ENCODE data around the gene TPI1. TPM values are rescaled to one million over a fixed set of nuclear protein-coding genes. Genes with fewer than 3 reads are reported as not detected.
"Not testable (repeated sequence)": the region's sequence is repeated elsewhere in the genome, so short reads cannot be mapped to it uniquely, and the experiment has no call there.

Gene TPI1
- total RNA-seq, 2 donors from 2014 or later = 404 to 443 TPM

DNA sequence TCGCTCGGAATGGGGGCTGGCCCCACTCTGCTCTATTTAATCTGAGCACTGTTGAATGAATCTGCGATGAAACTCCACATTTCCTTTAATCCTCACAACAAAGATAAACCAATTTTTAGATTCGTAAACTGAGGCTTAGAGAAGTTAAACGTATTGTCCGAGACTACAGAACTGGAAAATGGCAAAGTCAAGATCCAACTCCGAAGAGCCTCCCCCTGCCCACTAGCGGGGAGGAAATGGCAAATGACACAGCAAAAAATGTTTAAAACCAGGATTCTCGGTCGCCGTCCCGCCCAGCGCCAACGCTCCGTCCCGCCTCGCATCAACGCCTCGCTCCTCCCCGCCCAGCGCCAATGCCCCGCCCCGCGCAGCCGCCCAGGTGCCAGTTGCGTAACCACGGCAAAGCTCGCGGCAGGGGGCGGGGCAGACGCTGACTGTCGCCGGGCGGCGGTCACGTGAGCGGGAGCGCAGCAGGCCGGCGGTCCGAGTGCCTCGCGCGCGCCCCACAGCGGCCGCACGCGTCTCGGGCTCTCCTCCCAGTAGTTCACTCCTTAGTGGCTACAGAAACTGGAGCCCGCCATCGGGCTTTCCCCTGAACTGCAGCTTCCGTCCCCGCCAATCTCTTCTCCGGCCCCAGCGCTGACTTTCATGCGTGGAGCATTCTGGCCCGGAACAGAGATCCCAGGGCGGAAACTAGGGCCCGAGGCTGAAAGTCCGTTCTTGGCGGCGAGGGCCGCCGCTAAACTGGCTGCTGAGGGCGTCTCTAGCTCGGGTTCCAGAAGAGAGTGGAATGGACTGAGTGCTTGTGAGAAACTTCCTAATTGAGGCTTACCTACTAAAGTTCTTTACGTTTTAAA lies 23.7 kb downstream of the TPI1 start:
- intact Hi-C loops (cut with DNase I) = loop anchor here (1.0 kb wide), 1 partner anchor 18 kb away; the partner anchor contains the start of gene SPSB2
- Histone ChIP-seq H3K27me3 (replicated peaks; ENCODE audit: insufficient read depth) (no peaks in the 10 kb centered on the region), H3K36me3 (no peaks in the 10 kb centered on the region), H3K9me3 (no peaks in the 10 kb centered on the region), H3K4me1 (replicated peaks) (no peaks in the 10 kb centered on the region), H3K27ac (peak overlapping the region; percentile 89 to 90), H3K4me3 (peak overlapping the region; percentile 42 to 47)
- WGBS = 1% methylated on average over 66 of the region's 68 CpGs
- TF ChIP-seq POLR2AphosphoS5 (IDR thresholded peaks at IDR 0.05) = peak; percentile 88
- TF ChIP-seq POLR2A (IDR thresholded peaks at IDR 0.05) = peak; percentile 64
- TF ChIP-seq, protein P1, sequence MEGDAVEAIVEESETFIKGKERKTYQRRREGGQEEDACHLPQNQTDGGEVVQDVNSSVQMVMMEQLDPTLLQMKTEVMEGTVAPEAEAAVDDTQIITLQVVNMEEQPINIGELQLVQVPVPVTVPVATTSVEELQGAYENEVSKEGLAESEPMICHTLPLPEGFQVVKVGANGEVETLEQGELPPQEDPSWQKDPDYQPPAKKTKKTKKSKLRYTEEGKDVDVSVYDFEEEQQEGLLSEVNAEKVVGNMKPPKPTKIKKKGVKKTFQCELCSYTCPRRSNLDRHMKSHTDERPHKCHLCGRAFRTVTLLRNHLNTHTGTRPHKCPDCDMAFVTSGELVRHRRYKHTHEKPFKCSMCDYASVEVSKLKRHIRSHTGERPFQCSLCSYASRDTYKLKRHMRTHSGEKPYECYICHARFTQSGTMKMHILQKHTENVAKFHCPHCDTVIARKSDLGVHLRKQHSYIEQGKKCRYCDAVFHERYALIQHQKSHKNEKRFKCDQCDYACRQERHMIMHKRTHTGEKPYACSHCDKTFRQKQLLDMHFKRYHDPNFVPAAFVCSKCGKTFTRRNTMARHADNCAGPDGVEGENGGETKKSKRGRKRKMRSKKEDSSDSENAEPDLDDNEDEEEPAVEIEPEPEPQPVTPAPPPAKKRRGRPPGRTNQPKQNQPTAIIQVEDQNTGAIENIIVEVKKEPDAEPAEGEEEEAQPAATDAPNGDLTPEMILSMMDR (IDR thresholded peaks at IDR 0.05) = peak; percentile 86 to 99 (median 97)
- DNase-seq (ENCODE audit: low spot score) = peak; percentile 97

DNA sequence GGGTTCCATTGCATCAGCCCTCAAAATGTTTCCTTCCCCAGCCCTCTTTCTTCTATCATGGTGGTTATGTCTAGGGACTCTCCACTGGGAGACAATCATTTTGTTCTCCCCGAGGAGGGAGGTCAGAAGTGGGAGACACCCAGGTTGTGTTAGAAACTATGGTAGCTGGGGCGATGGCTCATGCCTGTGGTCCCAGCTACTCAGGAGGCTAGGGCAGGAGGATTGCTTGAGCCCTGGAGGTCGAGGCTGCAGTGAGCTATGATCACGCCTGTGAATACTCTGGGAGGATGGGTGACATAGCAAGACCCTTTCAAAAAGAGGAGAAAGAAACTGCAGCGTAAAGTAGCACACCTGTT lies 24.3 kb downstream of the TPI1 start:
- no peaks in the 10 kb centered on the region for H3K4me1 ChIP-seq (replicated peaks)
- H3K27ac ChIP-seq = peak overlapping the region; percentile 89 to 90
- H3K27me3 ChIP-seq (replicated peaks; ENCODE audit: insufficient read depth) = no peaks in the 10 kb centered on the region
- H3K9me3 ChIP-seq = no peaks in the 10 kb centered on the region
- H3K4me3 ChIP-seq = peak overlapping the region; percentile 42 to 47
- TF ChIP-seq POLR2AphosphoS5 (IDR thresholded peaks at IDR 0.05) = no peak
- TF ChIP-seq, protein P1 (IDR thresholded peaks at IDR 0.05) = no peak
- no peak for TF ChIP-seq POLR2A (IDR thresholded peaks at IDR 0.05)
- intact Hi-C loops (cut with DNase I) = loop anchor here (1.0 kb wide), 1 partner anchor 18 kb away; the partner anchor contains the start of gene SPSB2
- WGBS = 88% methylated on average over 5 of the region's 5 CpGs
- H3K36me3 ChIP-seq = no peaks in the 10 kb centered on the region
- DNase-seq (ENCODE audit: low spot score) = no peak

DNA sequence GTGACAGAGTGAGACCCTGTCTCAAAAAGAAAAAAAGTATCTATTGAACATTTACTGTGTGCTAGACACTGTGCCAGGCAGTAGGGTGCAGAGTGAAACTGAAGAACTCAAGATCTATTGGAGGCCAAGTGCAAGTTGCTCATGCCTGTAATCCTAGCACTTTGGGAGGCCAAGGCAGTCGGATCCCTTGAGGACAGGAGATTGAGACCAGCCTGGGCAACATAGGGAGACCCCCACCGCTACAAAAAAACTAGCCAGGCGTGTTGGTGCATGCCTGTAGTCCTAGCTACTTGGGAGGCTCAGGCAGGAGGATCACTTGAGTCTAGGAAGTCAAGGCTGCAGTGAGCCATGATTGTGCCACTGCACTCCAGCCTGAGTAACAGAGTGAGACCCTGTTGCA lies 25.4 kb downstream of the TPI1 start:
- H3K27ac ChIP-seq; H3K27me3 ChIP-seq (replicated peaks; ENCODE audit: insufficient read depth); H3K4me1 ChIP-seq (replicated peaks); intact Hi-C loops (cut with DNase I); H3K4me3 ChIP-seq; DNase-seq (ENCODE audit: low spot score); H3K36me3 ChIP-seq; H3K9me3 ChIP-seq: not testable (repeated sequence)
- WGBS = 98% methylated on average over 3 of the region's 3 CpGs

DNA sequence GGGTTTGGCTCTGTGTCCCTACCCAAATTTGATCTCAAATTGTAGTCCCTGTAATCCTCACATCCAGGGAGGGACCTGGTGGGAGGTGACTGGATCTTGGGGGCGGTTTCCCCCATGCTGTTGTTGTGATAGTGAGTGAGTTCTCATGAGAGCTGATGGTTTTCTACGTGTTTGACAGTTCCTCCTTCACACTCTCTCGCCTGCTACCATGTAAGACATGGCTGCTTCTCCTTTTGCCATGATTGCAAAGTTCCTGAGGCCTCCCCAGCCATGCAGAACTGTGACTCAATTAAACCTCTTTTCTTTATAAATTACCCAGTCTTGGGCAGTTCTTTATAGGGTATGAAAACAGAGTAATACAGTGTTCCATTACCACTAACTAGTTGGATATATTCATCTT lies 27.0 kb downstream of the TPI1 start:
- TF ChIP-seq POLR2A (IDR thresholded peaks at IDR 0.05) (no peak), POLR2AphosphoS5 (IDR thresholded peaks at IDR 0.05) (no peak)
- TF ChIP-seq, protein P1 (IDR thresholded peaks at IDR 0.05) = no peak
- H3K27ac ChIP-seq = no peak overlapping the region
- DNase-seq (ENCODE audit: low spot score) = no peak
- no peaks in the 10 kb centered on the region for H3K9me3 ChIP-seq
- intact Hi-C loops (cut with DNase I) = no loop called here
- no peaks in the 10 kb centered on the region for H3K27me3 ChIP-seq (replicated peaks; ENCODE audit: insufficient read depth)
- H3K4me1 ChIP-seq (replicated peaks) = no peaks in the 10 kb centered on the region
- WGBS = 84% methylated on average over 3 of the region's 3 CpGs
- H3K36me3 ChIP-seq = no peaks in the 10 kb centered on the region
- no peak overlapping the region for H3K4me3 ChIP-seq

DNA sequence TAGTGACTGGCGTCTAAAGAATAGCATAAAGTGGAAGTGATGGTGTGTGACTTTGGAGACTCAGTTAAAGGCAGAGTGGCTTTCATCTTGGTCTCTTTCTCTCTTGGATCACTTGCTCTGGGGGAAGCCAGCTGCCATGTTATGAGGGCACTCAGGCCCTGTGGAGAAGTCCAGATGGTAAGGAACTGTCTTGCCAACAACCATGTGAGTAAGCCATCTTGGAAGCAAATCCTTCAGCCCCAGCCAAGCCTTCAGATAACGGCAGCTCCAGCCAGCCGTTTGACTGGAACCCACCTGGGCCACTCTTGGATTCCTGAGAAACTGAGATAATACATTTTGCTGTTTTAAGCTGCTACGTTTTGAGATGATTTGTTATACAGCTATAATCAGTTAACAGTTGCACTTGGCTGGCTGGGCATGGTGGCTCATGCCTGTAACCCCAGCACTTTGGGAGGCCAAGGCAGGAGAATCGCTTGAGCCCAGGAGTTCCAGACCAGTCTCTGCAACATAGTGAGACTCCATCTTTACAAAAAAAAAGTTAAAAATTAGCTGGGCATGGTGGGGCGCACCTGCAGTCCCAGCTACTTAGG lies 29.6 kb downstream of the TPI1 start:
- H3K27ac ChIP-seq = no peak overlapping the region
- DNase-seq (ENCODE audit: low spot score) = no peak
- no peaks in the 10 kb centered on the region for H3K4me1 ChIP-seq (replicated peaks)
- H3K36me3 ChIP-seq = no peaks in the 10 kb centered on the region
- TF ChIP-seq POLR2AphosphoS5 (IDR thresholded peaks at IDR 0.05) (no peak), POLR2A (IDR thresholded peaks at IDR 0.05) (no peak)
- TF ChIP-seq, protein P1 (IDR thresholded peaks at IDR 0.05) = no peak
- no peak overlapping the region for H3K4me3 ChIP-seq
- H3K27me3 ChIP-seq (replicated peaks; ENCODE audit: insufficient read depth) = no peaks in the 10 kb centered on the region
- 83% methylated on average over 6 of the region's 6 CpGs for WGBS
- no peaks in the 10 kb centered on the region for H3K9me3 ChIP-seq
- intact Hi-C loops (cut with DNase I) = no loop called here

Measured in prostate gland (tissue), 2 donors.